CD4-positive, alpha-beta T cell treated with Interleukin-17A for 4 hours (primary cell): ENCODE results near the gene NLRX1.
"Not testable (repeated sequence)": the region's sequence is repeated elsewhere in the genome, so short reads cannot be mapped to it uniquely, and the experiment has no call there.

ENCODE experiments used
- DNase-seq: peaks from one replicate; pipeline ENCODE4 v3.0.0-alpha.2; 2020; ENCODE audit warnings: mixed read lengths

The NLRX1 gene

GRCh38 chr11:119209186-119209585 lies 40.7 kb downstream of the NLRX1 start:
- DNase-seq = no peak

GRCh38 chr11:119210050-119210449 lies 41.5 kb downstream of the NLRX1 start:
- DNase-seq = no peak

GRCh38 chr11:119218141-119218878 lies 49.8 kb downstream of the NLRX1 start:
- DNase-seq = no peak

- DNase-seq = no peak
Observed at GRCh38 chr11:119222308-119222707, 53.8 kb downstream of the NLRX1 start.

- no peak for DNase-seq
Observed at GRCh38 chr11:119222891-119223290, 54.4 kb downstream of the NLRX1 start.

GRCh38 chr11:119223856-119224255 lies 55.3 kb downstream of the NLRX1 start:
- DNase-seq = no peak

- not testable (repeated sequence) for DNase-seq
Observed at GRCh38 chr11:119228535-119229287, 60.2 kb downstream of the NLRX1 start.

GRCh38 chr11:119229288-119229672 lies 60.8 kb downstream of the NLRX1 start:
- no peak for DNase-seq

- DNase-seq = no peak
Observed at GRCh38 chr11:119229741-119230140, 61.2 kb downstream of the NLRX1 start.
